GM21381 (cell line): ENCODE data around the gene LIPK.
"Not testable (repeated sequence)": the region's sequence is repeated elsewhere in the genome, so short reads cannot be mapped to it uniquely, and the experiment has no call there.

Source experiments
- ATAC-seq: cut with Tn5 transposase; IDR thresholded peaks from one replicate; pipeline ENCODE4 v1.9.1; 2021; ENCODE audit warnings: mild to moderate bottlenecking, moderate library complexity; ENCODE audit not compliant: unreplicated experiment

LIPK gene

DNA sequence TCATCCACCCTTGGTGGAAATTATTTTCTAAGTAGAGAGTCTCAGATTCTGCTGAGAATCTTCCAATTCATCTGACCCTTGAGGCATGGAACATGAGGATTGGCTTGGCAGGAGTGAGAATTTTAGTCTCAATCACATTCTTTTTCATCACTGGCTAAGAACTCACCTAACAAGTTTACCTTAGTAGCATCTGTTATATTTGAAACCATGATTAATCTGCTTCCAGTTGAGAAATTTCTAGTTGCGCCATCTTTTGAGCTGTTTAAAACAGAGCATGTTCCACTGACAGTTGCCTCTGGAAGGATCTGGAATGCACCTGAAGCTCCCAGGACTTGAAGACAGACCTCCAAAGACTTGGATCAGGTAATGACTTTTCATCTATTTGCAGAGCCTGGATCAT, at the start of gene LIPK:
Gene LIPK (plus strand): TSS at position 292 of the 400 bp plus-strand sequence. CDS start 18,295 bp downstream, outside the sequence.
- ATAC-seq: no peak

DNA sequence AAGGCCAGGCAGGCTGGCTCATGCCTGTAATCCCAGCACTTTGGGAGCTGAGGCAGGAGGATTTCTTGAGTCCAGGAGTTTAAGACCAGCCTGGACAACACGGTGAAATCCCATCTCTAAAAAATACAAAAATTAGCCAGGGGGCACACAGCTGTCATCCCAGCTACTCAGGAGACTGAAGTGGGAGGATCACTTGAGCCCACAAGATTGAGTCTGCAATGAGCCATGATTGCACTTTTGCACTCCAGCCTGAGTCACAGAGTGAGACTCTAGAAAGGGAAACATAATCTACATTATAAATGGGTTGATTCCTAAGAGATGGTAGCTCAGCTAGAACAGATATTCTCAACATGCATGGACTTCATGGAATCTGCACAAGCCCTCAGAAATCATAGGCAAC, 48.1 kb upstream of the LIPK start:
- no peak for ATAC-seq

DNA sequence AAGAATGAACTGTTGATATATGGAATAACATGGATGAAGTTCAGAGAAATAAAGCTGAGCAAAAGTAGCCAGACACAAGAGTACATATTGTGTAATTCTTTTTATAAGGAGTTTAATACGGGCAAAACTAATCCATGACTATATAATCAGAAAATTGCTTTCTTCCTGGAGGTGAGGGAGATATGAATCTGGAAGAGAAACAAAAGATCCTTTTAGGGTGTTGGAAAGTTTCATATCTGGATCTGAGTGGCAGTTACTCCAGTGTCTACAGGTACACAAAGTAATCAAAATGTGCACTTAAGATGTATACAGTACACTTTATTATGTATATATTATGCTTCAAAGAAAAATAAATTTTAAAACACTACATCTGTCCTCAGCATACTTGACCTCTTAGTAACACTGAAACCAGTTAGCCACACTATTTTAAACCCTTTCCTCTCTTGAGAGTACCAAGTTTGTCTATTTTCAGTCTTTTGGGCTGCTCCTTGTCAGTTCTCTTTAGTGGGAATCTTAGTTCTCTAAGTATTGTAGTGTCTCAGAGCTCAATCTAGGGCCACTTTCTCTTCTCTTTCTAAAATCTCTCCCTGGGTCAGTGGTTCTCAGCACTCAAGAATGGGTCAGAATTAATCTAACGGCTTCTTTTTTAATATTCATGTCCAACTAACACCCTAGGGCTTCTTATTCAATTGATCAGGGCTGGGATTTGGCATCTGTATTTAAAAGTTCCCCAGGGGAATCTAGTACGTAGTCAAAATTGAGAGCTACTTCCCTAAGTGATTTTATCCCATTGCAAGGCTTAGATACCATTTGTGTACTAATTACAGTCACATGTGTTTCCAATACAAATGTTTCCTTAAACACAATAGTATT, 46.1 kb upstream of the LIPK start:
- ATAC-seq: no peak

DNA sequence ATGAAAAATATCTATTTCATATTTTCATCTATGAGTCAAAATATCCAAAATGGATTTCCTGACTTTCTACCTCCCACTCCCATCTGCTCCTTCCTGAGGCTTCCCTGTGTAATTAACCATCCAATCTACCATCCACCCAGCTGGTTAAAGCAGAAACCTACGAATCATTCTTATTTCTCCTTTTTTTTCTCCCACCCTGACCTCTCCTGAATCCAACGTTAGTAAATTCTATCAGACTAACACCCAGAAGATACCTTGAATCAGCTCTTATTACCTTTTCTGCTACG, 45.5 kb upstream of the LIPK start:
- ATAC-seq: no peak

GRCh38 chr10:88661018-88661417, 45.0 kb upstream of the LIPK start:
- no peak for ATAC-seq

DNA sequence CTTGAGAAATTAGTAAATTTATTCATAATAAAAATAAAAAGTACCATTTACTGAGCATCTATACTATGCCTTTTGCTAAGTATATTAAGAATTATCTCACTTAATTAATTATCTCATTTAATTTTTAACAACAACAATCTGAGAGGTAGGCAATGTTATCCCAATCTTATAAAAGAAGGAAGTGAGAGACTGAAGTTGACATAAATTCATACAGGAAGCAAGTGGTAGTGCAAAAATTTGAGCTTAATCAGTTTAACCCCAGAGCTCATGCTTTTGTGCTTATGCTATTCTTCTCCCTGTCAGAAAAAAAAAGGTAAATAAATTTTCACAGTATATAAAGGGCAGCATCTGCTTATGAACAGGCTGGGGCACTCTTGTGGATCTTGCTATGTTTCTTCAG, 44.5 kb upstream of the LIPK start:
- ATAC-seq: no peak

- not testable (repeated sequence) for ATAC-seq
Observed at GRCh38 chr10:88663153-88663552, 42.9 kb upstream of the LIPK start.

DNA sequence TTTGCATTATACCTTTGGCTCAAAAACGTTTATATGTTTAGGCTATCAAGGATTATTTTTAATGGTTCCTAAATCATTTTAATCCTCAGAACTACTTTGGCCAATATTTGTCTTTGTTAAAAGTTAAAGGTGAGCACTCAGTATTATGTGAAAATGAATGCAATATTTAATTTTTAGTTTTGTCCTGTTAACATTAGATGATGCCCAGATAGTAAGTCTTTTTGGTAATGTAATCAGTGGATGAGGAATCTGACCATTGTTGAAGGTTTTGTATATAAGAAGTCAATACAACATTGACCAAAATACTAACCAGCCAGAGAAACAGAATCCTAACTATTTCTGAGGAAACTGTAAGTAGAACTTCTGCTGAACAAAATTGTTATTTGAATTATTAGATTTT, 41.9 kb upstream of the LIPK start, which contains the start of gene LIPF:
Gene LIPF (plus strand): TSS at position 301 of the 400 bp plus-strand sequence. CDS start 2,856 bp downstream, outside the sequence.
- no peak for ATAC-seq

DNA sequence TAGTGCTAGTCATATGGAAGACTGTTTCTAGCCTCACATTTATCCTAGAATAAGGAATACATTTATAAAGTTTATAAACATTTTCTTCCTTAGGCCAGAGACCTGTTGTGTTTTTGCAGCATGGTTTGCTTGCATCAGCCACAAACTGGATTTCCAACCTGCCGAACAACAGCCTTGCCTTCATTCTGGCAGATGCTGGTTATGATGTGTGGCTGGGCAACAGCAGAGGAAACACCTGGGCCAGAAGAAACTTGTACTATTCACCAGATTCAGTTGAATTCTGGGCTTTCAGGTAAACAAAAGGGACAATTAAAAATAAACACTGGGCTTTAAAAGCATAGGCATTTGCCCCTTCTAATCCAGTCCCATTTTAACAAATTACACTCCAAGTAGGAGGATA, 37.6 kb upstream of the LIPK start:
- ATAC-seq: no peak

- no peak for ATAC-seq
Observed at GRCh38 chr10:88670497-88670896, 35.6 kb upstream of the LIPK start.

- no peak for ATAC-seq
Observed at GRCh38 chr10:88672041-88672440, 34.0 kb upstream of the LIPK start.

DNA sequence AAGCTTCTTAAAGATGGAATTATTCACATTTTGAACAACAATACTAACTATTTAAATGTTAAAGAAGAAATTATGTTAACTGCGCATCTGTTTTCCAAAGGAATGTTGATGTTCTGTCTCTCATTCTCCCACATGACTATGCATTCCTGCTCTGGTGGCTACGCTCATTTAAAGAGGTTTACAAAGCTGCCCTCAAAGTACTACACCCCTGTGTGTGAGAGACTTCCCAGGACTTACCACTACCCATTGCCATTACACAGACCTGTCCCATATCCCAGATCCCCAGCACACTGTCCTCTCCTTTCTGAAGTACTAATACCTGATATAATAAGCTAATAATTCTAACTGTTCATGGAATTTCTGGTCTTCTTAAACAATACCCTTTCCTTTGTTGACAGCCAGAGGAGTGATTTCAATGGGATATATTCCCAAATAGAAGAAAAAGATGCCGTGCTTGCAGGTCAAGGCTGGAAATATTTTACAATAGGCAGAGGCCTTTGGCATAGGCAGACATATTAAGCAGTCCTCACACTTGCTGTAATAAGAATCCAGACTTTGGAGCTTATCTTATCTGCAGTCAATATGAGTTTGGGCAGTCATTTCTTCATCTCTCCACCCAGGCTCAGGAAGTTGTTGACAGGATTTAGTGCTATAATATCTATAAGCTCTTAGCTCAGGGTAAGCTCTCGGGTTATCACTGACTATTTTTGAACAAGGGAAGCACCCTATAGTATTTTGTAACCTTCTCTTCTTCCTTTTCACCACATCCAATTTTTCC, 29.6 kb upstream of the LIPK start:
- no peak for ATAC-seq

DNA sequence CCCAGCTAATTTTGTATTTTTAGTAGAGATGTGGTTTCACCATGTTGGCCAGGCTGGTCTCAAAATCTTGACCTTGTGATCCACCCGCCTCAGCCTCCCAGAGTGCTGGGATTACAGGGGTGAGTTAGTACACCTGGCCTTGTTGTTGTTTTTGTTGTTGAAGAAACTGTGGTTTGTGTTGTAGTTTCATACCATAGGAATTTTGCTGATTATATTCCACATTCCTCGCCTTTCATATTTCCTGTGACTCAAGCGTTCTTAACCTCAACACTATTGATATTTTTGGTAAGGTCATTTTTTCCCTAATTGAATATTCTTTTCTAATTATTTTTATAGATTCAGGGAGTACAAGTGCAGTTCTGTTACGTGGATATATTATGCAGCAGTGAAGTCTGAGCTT, 25.1 kb upstream of the LIPK start:
- ATAC-seq: no peak

- no peak for ATAC-seq
Observed at GRCh38 chr10:88682491-88682890, 23.6 kb upstream of the LIPK start.

- ATAC-seq: no peak
Observed at GRCh38 chr10:88687853-88688467, 18.1 kb upstream of the LIPK start.

DNA sequence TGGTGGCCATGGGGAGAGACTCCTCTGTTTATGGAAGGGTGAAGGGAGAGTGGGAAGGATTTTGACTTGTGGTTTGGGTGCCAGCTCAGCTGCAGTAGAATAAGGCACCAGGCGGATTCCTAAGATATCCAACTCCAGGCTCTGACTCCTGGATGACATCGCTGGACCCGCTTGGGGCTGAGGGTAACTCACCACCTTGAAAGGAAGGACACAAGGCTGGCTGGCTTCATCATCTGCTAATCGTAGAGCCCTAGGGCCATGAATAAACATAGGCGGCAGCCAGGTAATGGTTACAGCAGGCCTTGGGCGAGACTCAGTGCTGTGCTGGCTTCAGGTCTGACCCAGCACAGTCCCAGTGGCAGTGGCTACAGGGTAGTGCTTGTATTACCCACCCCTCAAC, 16.7 kb upstream of the LIPK start:
- no peak for ATAC-seq

GRCh38 chr10:88693392-88694020, 12.5 kb upstream of the LIPK start:
- ATAC-seq: no peak

DNA sequence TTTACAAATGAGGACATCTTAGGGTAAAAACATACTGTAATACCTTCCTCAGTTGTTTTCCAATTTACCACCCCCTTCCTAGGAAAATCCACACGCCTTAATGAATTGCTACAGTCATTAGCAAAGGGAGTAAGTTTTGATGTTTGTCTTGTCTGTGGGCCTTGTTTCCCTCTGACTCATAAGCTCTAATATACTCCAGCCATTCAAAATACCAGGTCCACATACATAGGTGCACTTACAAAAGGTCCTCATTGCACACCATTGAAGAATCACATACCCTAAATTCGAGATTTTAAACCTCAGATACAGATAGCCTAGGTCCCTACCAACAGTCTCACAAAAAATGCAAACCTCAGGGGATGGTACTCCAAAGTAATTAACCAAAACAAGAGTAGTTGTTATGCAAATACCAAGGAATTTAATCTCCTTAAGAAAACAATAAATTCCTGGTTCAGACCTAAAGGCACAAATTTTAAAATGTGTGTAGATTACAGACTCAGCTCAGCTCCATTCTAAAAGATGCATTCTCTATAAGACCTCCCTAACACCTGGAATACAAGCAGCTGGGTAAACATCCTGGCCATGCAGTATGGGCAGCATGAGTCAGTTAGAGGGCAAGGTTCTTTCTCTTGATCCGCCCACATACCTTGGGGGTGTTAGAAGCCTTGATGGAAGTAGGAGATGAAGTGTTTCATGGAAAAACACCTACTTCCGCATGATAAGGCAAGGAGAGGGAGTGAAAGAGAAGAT, 3.0 kb upstream of the LIPK start:
- no peak for ATAC-seq

DNA sequence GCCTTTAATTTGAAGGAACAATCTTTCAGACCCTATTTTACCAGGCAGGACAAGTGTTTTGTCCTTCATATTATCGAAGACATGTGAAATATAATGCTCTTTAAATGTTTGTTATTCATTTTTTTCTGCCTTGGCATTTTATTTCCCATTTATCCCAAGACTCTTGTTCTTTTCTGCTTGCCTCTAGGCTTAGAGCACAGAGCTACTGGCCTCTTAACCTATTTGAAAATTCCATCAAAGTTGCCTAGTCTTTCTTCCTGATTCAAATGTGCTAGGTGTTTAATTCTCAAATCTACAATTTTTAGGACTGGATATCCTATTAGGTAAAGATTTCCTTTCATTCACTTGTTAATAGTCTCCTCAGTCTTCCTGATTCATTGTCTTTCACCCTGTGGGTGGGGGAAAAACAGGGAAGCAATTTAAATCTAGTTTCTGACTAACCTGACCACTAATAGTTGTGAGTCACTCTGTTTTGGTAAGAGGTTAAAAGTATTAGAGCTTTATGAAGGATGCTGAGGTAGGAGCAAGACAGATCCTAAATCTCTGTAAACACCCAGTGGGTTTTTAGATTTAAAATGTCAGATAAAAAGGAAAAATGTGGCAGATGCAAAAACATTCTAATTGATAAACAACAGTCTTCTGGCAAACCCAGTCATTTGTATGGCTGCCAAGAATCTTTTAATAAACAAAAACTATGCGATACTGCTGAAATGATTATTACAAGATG, 1.5 kb downstream of the LIPK start:
- ATAC-seq: no peak

DNA sequence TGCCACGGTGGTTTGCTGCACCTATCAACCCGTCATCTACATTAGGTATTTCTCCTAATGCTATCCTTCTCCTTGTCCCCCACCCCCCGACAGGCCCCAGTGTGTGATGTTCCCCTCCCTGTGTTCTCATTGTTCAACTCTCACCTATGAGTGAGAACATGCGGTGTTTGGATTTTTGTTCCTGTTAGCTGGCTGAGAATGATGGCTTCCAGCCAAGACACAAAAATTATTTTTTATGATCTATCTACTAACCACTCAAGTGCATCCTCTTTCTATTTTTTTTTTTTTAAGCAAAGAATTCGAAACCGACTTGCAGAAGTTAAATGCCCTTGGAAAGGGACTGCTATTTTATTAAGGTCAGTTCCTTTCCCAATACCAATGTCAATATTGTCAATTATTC, 3.3 kb downstream of the LIPK start:
- not testable (repeated sequence) for ATAC-seq
